GM19438 (cell line): Measurements from ENCODE around the gene ATXN7L3.
"Not testable (repeated sequence)": the region's sequence is repeated elsewhere in the genome, so short reads cannot be mapped to it uniquely, and the experiment has no call there.

Experiments
- ATAC-seq: cut with Tn5 transposase; IDR thresholded peaks from one replicate; pipeline ENCODE4 v1.9.1; 2021; ENCODE audit warnings: low read depth; ENCODE audit not compliant: unreplicated experiment

The ATXN7L3 gene, protein sequence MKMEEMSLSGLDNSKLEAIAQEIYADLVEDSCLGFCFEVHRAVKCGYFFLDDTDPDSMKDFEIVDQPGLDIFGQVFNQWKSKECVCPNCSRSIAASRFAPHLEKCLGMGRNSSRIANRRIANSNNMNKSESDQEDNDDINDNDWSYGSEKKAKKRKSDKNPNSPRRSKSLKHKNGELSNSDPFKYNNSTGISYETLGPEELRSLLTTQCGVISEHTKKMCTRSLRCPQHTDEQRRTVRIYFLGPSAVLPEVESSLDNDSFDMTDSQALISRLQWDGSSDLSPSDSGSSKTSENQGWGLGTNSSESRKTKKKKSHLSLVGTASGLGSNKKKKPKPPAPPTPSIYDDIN

DNA sequence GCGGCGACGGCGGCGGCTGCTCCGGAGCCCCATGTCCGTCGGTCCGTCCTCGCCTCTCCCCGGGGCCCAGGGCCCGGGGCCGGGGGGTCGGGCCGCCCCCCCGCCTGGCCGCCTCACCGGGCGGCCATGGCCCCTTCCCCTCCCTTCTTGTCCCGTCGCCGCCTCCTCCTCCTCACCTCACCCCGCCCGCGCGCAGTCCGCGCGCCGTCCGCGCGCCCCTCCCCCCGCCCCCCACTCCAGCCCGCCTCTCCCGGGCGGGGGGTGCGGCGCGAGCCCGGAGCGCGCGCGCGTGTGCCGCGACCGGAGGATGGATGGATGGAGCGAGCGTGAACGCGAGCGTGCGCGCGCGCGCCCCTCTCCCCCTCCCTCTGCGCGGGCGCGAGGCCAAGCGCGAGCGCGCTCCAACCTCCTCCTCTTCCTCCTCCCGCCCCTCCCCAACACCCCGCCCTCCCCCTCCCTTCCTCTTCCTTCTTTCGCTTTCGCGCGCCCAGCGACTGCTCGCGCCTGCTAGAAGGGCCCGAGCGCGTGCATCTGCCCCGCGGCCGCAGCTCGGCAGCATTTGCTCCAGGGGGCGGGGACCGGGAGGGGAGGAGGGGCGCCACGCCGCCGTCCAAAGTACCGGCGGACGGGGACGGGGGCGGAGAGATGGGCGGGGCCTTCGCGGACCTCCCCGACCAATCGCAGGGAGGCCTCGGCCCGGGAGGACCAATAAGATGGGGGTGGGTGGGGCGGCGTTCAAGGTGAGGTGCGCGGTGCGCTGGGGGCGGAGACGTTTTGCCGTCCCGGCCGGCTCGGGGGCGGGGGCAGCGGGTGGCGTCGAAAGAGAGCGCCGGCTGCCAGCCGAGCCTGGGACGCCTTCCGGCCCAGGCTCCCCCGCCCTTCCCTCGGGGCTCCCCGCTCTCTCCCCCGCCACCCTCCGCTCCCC lies at the start of gene ATXN7L3:
ATXN7L3 (minus strand) TSS at position 332 of the 925 bp plus-strand sequence. CDS start 1,814 bp downstream, outside the sequence.
- ATAC-seq = peak; percentile 48

DNA sequence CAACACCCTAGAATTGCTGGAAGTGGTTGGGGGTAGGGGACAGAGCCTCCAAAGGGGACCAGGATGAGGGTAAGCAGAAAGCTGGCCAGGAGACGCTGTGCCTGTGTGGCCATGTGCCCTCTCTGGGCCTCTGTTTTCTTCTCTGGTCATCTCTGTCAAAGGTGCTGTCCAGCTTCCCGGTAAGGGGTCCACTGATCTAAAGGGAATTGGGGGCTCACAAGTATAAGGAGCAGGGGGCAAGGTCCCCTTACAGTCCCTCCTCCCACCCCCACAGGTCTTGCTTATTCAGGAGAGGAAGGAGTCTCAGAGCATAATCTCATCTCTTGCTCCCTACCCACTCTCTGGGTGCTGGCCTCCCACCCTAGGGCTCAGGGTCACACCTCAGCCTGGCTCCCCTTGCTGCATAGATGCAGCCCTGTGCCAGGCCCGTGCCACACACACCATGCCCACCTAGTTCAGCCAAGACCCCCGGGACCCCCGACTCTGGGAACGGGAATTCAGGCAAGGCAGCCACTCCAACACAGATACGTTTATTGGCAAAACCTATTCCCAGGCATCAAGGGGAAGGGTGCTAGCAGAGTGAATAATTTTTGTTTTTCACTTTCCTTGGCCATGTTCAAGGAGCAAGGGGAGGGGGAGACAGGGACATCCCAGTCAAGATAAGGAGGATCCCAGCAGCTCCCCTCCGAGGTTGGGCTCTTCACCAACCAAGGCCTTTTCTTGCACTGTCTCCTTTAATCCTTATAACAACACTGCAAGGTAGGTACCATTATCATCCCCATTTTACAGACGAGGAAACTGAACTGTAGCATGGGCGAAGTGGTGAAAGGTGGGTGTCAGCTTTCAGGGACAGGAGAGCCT lies 48.4 kb upstream of the ATXN7L3 start:
- ATAC-seq = no peak

DNA sequence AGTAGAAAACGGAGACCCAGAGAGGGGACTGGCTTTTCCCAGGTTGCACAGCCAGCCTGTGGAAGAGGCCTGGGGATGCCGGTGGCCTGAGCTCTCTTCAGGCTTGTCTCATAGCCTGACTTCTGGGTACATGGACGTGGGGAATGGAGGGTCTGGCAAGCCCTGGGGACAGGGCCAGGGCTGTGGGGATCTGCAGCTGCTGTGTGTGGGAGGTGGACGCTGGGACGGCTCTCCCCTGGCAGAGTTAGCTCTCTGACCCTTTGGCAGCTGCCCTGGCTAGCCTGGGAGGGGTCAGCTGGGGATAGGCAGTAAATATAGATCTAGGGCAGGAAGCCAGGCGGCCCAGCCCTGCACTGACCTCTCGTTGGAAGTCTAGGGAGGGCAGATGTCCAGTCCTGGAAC lies 47.8 kb upstream of the ATXN7L3 start:
- no peak for ATAC-seq

DNA sequence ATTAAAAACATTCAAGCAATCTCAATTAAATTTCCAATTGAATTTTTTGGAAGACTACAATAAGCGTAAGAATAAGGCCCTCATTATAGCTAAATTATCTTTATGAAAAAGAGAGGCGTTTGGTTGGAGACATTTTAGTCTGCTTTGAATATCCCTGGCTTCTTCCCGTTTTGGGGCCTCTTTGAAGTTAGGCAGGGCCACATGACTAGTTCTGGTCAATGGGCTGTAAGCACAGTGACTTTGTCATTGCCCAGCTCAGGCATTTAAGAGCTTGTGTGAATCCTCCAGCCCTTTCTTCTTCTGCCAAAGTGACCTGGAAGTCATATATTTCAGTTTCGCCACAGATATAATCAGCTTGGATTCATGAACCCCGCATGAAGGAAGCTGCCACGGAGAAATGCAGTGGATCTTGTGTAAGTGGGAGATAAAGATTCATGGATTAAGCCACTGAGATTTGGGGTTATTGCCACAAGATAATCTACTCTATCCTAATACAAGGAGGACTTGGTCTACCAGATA lies 41.5 kb upstream of the ATXN7L3 start:
- ATAC-seq = no peak

DNA sequence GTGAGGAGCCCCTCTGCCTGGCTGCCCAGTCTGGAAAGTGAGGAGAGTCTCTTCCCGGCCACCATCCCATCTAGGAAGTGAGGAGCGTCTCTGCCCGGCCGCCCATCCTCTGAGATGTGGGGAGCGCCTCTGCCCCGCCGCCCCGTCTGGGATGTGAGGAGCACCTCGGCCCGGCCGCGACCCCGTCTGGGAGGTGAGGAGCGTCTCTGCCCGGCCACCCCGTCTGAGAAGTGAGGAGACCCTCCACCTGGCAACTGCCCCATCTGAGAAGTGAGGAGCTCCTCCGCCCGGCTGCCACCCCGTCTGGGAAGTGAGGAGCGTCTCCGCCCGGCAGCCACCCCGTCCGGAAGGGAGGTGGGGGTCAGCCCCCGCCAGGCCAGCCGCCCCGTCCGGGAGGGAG lies 38.2 kb upstream of the ATXN7L3 start:
- ATAC-seq = not testable (repeated sequence)

DNA sequence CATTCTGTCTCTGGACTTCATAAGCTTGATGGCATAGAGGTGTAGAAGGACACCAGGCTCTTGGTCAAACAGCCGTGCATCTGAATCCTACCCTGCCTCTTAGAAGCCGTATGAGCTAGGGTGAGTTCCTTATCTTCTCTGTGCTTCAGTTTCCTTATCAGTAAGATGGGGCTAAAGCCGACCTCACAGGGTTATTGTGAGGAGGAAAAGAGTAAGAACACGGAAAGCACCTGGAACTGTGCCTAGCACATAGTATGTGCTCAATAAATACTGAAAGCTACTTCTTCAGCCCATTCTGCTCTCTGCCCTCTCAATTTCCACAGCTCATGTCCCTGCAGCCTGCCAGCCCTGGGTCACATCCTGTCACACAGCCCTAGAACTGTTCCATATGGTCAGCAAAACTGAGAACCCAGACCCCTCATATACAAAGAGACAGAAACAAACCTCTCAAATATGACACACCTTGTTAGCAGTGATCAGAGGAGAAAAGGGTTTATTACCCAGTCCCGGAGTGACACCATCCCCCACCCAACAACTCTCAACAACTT lies 36.8 kb upstream of the ATXN7L3 start:
- ATAC-seq = no peak

DNA sequence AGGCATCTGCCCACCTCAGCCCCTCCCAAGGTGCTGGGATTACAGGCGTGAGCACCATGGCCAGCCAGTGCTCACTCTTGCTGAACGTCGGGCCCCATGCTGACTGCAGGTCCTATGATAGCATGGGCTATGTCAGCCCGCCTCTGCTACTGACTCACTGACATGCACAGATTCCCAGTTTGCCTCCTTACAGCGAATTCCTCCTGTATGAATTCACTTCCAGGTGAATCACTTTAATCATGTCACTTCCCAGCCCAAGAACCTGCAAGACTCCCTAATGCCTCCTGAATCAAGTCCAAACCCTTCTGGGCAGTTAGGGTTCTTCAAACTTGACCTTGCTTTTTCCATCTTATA lies 35.9 kb upstream of the ATXN7L3 start:
- no peak for ATAC-seq

DNA sequence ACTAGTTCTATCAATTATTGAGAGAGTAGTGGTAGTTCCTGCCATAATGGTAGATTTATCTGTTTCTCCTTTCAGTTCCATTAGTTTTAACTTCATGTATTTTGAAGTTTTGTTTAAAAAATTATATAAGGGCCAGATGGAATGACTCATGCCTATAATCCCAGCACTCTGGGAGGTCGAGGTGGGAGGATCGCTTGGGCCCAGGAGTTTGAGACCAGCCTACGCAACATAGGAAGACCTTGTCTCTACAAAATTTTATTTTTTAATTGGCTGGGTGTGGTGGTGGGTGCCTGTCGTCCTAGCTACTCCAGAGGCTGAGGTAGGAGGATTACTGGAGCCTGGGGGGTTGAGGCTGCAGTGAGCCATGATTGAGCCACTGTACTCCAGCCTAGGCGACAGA lies 33.9 kb upstream of the ATXN7L3 start:
- no peak for ATAC-seq

DNA sequence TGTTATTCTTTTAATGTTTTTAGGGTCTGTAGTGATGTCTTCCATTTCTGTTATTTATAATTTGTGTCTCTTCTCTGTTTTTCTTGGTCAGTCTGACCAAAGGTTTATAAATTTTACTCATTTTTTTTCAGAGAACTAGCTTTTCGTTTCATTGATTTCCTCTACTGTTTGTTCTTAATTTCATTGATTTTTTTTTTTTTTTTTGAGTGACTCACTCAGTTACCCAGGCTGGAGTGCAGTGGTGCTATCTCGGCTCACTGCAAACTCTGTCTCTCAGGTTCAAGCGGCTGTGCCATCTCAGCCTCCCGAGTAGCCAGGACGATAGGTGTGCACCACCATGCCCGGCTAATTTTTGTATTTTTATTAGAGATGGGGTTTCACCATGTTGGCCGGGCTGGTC lies 32.4 kb upstream of the ATXN7L3 start:
- ATAC-seq = no peak

DNA sequence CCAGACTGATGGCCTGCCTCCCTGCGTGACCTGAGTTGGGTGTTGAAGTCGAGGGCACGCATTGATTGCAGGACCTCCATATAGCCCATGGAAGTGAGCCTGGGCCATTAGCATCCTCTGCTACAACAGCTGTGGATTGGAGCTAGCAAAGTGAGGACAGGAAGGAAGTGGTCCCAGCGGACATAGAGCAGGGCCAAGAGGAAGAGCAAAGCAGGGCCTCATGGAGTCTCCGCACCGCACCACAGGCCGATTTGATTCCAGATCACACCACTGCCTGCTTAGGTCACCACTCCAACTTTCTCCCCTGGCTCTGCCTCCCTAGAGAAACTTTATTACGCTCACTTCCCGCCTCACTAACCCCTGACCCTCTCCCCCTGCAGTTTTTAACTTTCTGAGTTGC lies 30.5 kb upstream of the ATXN7L3 start:
- no peak for ATAC-seq

DNA sequence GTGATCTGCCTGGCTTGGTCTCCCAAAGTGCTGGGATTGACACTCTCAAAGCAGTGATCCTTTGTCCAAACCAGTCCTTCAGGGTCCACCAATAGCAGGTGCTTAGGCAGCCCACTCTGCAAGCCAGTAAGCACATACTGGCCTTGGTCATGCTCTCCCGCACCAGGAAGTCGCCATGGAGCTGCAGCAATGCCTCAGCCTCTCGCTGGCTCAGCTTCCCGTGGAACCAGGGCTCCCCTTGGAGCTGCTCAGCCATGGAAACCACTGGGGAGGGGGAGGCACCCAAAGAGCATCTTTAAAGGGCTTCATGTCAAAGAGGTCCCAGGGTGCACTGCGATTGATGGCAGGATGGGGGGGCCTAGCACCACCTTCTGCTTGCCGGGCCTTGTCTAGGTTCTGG lies 29.4 kb upstream of the ATXN7L3 start:
- no peak for ATAC-seq

DNA sequence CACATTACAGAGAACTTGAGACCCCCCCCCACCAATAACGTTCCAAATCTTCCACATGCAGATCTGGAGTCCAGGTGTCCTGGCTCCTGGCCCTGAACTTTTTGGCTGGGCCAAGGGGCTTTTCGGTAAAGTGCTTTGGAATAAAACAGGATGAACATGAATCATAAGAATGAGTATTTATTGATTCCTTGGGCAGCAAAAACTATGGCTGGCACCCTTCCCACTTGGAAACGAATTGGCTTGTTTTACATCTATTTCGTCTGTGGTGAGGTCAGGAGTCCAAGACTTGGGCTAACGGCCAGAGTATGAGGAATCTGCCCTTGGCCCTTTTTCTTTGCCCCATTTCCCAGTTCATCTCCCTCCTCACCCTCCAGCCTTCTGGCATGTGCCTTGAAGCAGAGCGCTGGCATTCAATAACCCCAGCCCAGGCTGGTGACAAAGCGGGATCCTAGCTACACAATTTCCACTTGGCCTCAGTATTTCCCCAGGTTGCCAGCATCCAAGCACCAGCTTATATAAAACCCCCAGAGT lies 23.9 kb upstream of the ATXN7L3 start:
- no peak for ATAC-seq

DNA sequence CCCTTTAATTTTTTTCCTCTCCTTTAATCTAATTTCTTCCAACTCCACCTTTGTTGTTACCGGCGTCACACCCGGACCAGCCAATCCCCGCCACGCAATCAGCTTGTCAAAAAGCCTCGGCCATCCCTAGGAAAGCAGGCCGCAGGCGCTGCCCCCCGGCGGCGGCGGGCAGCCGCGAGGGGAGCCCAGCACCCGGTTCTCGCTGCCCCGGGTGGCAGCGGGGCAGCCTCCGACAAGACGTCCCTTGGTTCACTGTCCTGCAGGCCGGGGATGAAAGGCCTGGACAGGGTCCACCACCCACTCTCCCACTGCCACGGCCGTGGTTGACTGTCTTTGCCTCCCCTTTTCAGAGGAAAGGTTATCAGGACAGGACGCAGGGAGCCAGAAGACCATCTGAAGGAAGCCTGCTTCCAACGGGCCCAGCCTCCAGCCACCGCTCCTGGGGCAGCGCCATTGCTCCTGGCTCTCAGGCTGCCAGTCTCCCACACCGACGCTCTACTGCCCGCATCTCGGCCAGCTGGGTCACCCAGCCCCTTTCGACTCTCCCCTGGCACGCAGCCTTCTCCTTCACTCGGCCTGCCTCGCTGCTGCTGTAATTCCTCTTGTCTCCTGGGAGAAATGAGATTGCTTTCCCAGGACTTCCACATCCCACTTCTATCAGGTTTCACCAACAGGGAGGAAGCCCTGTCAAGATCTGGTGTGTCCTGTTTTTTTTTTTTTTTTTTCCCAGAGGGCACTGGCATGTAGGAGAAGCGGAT lies 22.6 kb upstream of the ATXN7L3 start:
- ATAC-seq = no peak

DNA sequence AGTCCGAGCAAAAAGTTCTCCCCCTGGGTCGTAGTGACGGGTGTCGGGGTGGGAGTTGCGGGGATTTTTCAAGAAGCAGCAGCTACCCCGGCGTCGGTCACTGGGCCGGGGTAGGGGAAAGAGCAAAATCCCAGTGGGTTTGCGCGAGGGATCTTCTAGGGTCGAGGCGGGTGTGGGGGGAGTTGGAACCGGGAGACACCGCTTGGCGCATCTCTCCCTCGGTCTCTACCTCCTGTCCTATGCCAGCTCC lies 22.1 kb upstream of the ATXN7L3 start:
- ATAC-seq = no peak

DNA sequence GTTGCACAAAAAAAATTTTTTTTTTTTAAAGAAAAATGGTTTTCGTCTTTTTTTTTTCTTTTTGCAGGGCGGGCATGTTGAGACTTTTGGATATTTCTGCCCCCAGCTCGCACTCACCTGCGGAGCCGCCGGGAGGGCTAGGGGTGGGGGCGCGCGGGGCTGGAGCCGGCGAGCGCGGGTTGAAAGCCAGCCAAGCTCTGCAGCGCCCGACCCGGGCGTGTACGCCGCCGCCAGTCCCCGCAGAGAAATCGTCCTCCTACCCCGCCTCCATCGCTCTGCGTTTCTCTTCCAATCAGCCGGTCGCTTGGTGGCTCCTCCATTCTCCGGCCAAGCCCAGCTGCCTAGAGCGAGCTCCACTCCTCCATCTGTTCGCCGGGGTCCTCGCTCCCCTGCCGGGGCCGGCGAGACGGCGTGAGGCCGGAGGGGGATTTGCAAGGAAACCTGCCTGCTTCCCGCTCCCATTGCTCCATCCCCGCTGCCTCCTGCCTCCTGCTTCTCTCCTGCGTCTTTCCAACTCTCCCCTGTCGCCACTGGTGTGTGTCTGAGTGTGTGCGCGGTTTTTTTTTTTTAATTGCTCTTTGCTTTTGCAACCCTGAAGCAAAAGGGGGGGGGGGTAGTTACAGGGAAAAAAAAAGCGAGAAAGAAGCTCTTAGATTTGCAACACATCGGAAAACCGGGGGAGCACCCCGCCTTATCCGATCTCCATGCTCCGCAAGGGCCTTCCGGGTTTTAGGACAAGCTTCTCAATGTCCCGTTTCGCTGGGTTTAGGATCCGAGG lies 21.6 kb upstream of the ATXN7L3 start:
- no peak for ATAC-seq

DNA sequence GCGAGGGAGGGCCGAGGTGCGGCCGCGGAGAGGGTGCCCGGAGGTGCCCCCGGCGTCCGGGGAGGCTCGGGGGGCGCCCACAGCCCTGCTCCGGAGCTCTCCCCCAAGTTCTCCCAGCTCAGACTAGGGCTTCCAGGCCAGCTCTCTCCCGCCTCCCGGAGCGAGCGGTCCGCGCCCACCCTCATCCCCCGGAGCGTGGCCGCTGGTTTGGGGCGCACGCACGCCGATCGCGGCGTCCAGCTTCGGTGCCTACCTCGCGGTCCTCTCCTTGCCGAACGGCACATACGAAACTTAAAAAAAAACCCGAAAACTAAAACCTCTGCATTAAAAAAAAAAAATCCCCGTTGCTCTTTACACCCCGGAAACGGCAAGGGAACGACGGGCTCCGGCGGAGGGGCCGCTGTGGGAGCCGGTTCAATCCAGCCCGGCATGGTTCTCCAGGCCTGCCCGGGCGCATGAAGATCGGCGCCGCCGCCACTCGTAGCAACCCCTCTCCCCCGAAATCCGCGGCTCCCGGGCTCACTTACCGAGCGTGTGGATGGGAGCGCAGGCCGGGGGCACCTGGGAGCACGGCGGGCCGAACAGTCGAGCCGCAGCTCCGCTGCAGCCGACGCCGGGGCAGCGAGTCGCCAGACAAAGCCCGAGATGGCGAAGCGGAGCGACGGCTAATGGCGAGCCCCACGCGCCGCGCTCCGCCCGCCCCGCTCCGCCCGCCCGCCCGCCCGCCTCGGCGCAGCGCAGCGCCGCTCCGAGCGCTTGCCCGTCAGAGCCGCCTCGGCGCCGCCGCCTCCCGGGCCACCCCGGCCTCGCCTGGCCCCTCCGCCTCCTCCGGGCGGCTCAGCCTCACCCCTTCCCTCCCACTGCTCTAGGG lies 20.8 kb upstream of the ATXN7L3 start:
- no peak for ATAC-seq

DNA sequence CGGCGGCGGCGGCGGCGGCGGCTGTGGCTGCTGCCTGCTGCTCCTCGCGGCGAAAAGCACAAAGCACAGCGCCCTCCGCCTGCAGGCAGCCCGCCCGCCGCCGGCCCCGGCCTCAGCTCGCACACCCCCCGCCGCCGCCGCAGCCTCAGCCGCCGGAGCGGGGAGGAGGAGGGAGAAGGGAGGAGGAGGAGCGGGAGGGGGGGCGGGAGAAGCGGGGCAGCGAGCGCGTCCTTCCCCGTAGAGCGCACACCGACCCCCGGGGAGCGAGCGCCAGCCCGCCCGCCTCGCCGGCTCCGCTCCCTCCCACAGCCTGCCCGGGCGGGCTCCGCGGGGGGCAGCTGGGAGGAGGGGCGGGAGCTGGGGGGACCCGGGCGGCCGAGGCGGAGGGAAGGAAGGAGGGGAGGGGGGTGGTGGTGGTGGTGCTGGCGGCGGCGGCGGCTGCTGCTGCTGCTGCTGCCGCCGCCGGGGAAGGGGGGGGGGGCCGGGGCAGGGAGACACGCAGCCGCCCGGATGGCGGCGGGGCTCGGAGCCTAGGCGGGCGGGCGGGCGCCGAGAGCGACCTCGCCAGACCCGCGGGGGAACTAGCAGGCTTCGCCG lies 20.0 kb upstream of the ATXN7L3 start, which contains the start of gene UBTF:
UBTF (minus strand) TSS at position 60 of the 597 bp plus-strand sequence. CDS start 1,446 bp downstream, outside the sequence.
- peak; percentile 3 for ATAC-seq
